A172 (cell line): ENCODE data around the gene PIGH. TPM values are rescaled to one million over a fixed set of nuclear protein-coding genes. Genes with fewer than 3 reads are reported as not detected.
"Not testable (repeated sequence)": the region's sequence is repeated elsewhere in the genome, so short reads cannot be mapped to it uniquely, and the experiment has no call there.

Experiments
- DNase-seq: peaks from one replicate; pipeline ENCODE4 v3.0.0-alpha.2; 2015; ENCODE audit warnings: low spot score
- total RNA-seq: library from RNA; depleted of rRNA; stranded (reverse); fragments of >200 nt; shearing (Covaris generic); gene quantifications from 2 replicates; pipeline ENCODE4 v1.2.3, GENCODE V29; 2014; rRNA removed

Gene PIGH, protein sequence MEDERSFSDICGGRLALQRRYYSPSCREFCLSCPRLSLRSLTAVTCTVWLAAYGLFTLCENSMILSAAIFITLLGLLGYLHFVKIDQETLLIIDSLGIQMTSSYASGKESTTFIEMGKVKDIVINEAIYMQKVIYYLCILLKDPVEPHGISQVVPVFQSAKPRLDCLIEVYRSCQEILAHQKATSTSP
- total RNA-seq, result 11.5 and 18.6 TPM in 2 replicates

DNA sequence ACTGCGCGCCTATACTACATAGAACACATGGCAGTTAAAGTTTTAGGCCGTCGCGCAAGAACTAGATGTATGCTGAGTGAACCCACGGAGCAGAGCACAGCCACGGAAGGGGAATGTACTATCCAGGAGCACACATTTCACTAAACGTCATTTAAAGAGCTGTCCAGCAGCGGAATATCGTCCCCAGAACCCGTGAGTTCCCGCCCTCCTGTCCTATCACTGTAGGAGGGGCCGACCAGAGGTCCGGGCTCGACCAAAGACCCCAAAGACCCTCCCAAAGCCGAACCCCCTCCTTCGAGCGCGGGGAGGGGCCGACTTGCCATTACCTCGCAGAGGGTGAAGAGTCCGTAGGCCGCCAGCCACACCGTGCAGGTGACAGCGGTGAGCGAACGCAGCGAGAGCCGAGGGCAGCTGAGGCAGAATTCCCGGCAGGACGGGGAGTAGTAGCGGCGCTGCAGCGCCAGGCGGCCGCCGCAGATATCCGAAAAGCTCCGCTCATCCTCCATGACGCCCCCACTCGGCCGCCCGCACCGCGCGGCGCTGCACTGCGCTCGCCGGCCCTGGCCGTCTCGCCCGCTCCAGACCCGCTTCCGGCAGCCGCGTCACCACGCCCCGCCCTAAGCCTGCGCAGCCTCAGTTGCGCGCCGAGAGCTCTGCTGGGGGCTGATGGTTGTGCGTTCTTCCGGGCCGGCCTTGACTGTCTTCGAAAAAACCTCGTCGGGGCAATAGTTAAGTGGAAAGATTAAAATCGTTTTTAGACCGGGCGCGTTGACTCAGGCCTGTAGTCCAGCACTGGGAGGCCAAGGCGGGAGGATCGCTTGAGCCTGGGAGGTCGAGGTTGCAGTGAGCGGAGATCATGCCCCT, at the start of gene PIGH:
Gene PIGH, minus strand, starts transcription at position 571 of the 864 bp plus-strand sequence. Its CDS starts 65 bp downstream, at position 506.
- peak; percentile 41 for DNase-seq

GRCh38 chr14:67646131-67646530, 46.1 kb upstream of the PIGH start:
- no peak for DNase-seq

DNA sequence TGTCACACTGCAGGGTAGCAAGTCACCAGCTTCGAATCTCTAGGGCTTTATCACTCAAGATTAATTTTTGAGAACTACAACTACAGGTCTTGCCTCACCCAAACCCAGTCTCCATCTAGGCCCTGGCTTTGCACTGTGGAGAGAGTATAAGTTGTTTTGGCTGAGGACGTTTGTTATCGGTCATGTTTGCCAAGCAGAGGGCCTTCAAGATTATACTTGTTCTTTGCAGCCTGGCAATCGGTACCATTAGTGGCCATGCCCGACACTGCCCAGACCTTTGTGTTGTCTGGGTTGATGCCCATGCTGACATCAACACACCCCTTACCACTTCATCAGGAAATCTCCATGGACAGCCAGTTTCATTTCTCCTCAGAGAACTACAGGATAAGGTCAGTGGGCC, 45.3 kb upstream of the PIGH start:
- no peak for DNase-seq

DNA sequence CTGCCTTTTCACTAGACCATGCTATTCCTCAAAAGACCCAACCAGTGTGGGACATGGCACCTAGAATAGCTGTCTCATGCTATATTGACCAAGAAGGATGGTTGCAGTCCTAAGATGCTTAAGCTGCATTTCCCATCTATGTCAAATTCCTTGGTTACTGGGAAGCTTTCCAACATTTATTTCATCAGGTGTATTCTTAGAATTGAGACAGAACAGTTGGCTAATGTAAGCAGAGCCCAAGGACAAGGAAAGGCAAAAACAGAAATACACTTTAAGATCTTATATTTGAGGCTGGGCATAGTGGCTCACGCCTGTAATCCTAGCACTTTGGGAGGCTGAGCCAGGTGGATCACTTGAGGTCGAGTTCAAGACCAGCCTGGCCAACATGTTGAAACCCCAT, 44.4 kb upstream of the PIGH start:
- no peak for DNase-seq

- DNase-seq, result no peak
Measured at GRCh38 chr14:67643713-67644112, 43.6 kb upstream of the PIGH start.

DNA sequence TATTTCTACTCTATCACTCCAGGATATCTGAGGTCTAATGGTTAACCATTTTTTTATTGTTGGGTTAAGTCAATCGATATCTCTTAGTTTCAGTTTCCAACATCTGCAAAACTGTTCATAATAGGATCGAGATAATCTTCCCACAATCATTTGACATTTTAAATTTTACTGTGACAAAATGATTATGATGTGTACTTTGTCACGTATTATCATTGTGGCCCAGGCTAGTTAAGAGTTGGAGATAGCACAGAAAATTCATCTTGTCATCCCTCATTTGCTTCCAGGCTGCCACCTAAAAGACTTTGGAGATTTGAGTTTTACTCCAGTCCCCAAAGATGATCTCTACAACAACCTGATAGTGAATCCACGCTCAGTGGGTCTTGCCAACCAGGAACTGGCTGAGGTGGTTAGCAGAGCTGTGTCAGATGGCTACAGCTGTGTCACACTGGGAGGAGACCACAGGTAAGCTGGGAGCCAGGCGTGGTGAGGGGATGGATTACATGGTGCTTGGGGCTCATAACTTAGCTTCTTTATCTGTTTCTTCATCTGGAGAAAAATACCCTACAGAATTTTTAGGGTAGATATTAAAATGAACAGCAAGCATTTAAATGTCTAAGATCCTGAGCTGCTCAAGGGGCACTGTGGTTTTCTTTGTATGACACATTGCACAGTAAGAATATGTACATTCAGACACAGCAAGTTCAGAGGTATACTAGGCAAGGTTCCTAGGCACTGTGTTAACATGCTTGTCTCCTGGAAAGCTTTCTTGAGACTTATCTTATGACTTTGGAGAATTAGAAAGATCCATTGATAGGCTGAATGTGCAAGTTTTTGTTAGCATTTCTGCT, 42.1 kb upstream of the PIGH start:
- no peak for DNase-seq

- no peak for DNase-seq
Measured at GRCh38 chr14:67641480-67641879, 41.4 kb upstream of the PIGH start.

DNA sequence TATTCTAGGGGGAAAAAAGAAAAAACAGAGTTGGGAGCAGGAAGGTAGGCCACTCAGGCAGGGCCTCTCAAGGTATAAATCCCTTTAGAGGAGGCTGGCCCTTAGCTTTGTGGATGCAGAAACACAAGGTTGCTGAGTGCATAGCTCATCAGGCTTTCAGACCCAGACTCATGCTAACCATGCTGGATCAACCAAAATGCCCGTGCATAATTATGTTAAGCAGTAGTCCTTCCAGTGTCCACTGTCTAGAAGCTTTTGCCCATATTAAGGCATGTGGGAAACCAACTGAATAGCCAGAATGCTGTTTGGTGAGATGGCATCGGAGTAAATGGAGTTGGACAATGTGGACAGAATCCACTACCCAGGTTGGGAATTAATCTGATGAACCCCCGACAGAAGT, 38.6 kb upstream of the PIGH start:
- DNase-seq, result no peak

DNA sequence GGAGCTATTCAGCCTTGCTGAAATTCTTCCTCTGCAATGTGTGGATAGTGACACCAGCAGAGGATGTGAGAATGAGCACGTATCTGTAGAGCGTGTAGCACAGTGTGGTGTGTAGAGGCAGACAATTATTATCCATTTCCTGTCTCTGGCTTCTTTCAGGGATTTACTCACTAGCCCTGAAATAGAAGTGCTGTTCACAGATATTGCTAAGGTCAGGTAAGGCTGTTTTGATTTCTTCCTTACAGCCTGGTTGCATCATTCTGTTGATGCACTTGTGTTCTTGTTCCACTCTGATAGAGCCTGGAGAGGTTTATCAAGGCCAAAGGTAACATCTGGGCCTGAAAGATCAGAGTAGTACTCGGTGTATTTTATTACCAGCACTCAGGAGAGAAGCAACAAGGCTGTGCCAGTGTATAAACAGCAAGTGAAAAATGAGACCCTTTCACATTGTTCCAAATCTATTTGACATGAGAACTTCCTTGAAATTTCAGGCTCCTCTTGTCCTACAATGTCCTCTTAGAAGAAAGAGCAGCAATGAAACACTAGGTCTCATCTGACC, 36.4 kb upstream of the PIGH start:
- DNase-seq, result no peak

DNA sequence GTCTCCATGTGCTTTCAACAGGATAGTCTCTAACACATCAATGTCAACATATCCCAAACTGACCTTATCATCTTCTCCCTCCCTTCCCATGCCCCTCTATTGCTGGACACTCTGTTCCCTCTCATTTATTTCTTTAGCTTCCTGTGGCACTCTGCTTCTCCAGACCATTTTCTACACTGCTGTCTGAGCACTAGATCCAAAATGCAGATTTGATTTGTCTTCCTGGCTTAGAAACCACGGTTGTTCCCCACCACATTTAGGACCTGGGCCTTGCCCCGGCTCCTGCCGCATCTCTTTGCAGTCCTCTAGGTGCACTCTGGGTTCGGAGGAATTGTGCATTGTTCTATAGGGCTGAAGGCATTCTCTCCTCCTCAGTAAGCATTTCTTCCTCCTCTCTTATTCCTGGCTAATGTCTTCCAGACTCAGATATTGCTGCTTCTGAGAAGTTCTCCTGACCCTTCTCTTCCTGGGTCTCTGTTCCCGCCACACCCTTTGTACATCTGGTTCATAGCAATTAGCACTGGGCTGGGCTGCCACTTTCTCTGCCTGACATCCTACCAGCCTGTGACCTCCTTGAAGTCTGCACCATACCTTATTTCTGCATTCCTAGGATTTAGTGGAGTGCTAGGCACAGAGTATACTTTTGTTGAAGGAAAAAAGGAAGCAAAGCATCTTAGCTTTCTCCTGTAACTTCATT, 33.5 kb upstream of the PIGH start:
- no peak for DNase-seq

DNA sequence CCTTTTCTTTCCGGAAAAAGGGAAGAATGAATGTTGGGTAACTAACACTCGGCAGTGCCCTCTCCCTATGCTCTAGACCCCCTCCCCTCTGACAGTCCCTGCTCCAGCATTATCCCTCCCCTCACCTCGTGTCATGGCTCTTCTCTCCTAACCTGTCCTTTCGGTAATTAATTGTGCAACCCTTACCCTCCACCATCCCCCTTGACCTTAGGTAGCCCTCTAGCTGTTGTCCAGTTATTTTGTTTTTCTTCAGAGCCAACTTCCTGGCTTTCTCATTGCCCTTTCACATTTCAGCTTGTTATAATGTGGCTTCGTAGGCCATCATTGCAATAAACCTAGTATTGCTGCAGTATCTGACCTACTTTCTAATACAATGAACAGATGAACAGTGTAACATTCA, 30.9 kb upstream of the PIGH start:
- no peak for DNase-seq

GRCh38 chr14:67630186-67630585, 30.1 kb upstream of the PIGH start:
- no peak for DNase-seq

GRCh38 chr14:67627519-67627918, 27.5 kb upstream of the PIGH start:
- no peak for DNase-seq

DNA sequence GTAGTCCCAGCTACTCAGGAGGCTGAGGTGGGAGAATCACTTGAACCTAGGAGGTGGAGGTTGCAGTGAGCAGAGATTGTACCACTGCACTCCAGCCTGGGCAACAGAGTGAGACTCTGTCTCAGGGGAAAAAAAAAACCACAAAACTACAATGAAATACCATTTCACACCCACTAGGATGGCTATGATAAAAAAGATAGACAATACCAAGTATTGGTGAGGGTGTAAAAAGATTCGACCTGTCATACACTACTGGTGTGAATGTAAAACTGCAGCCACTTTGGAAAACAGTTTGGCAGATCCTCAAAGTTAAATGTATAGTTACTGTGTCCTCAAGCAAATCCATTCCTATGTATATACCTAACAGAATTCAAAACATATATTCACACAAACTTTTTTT, 26.1 kb upstream of the PIGH start:
- DNase-seq, result not testable (repeated sequence)

GRCh38 chr14:67623114-67623513, 23.0 kb upstream of the PIGH start:
- DNase-seq, result peak; percentile 8

- peak; percentile 76 for DNase-seq
Measured at GRCh38 chr14:67622675-67623074, 22.6 kb upstream of the PIGH start.

DNA sequence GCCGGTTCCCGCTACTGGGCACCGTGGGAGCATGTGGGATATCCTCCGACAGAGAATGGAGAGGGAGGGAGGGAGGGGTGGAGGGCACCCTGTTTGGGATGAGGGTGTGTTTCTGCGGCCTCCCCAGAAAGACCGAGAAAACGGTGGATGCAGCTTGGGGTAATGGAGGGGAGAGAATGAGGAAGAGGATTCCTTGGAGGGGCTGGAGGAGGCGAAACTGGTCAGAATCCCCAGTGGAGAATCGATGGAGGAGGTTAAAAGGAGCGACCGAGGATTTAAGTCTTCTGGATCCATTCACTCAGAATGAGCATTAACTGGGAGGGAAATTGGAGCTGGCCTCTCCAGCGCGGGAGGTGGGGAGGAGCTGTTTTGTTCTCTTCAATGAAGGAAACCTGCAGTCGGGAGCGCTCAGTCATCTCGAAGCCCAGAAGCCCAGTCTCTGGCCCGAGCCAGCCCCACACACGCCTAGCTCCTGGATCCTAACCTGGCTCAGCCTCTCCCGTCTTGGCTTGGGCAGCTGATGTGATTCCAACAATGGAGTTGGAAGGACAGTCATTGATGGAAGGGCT, 20.2 kb upstream of the PIGH start:
- DNase-seq, result no peak

DNA sequence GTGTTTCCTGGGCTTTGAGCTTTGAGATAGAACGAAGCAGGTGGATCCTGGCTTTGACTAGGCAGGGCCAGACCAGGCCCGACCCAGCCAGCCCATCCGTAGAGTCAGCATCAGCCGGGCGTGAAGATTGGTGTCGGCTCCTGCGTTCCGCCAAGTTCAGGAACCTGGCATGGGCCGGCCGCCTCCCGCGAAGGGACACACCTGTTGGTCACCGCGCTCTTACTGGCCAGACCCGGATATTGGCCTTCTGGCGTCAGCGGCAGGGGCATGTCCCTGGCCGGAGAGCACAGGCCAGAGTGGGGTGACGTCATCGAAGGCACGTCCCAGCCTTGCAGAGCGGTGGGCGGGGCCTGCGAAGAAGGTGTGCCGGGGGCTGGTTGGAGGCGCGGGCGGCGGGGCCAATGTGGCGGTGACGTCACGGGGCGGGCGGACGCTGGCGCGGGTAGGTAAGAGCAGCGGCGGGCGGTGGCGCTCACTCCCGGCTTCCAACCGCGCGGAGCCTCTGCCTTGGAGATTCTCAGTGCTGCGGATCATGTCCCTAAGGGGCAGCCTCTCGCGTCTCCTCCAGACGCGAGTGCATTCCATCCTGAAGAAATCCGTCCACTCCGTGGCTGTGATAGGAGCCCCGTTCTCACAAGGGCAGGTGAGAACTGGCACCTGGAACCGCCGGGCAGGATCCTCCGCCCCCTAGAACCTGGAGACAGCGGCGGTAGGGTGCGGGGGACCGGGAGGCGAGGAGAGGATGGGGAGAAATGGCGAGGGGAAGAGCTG, 19.6 kb upstream of the PIGH start, which contains the start of gene ARG2:
Gene ARG2, plus strand, starts transcription at position 475 of the 771 bp plus-strand sequence. Its CDS starts 58 bp downstream, at position 533.
- peak; percentile 75 for DNase-seq

DNA sequence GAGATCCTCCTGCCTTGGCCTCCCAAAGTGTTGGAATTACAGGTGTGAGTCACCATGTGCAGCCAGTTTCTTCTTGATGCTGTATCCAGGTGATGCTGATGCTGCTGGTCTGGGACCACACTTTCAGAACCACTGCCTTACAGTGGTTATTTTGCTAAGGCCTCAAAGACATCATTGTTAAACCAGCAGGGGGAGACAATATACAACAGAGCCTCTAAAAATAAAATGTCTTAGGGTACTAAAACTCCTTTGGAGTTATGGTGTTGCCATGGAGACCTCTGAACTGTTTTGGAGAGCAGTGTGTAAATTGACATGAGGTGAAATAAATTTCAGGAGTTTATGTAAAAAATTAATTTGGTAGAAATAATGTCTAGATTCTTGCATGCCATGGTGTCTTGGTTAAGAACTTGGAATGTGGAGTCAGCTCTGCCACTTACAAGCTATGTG, 18.6 kb upstream of the PIGH start:
- peak; percentile 42 for DNase-seq

DNA sequence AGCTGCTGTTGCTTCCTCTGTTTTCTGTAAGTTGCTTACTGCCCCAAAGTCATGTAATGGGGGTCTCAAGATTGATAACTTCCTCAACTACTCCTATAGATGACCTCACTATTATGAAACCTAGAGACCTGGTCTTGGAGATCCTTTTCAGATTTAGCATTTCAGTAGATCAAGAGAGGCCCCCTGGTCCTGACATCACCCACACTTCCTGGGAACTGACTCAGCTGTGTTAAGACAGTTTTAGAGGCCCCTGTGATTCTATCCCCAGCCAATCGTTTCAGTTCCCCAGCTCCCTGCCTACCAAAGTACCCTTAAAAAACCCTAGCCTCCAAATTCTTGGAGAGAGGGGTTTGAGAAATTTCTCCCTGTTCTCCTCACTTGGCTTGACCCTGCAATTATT, 10.4 kb upstream of the PIGH start:
- DNase-seq, result no peak
